Endothelial cell of umbilical vein (primary cell): ENCODE data around the gene SMYD4. TPM values are rescaled to one million over a fixed set of nuclear protein-coding genes. Genes with fewer than 3 reads are reported as not detected.

ENCODE experiments used
- BruUV-seq: library from RNA; stranded (reverse); fragments of 400-500 nt; replicated peaks from 2 replicates; lab custom pipeline; 2021; lab: Mats Ljungman, UMichigan
- CTCF ChIA-PET: fragments of 300-600, 350-600 bp; sonication (Branson Sonifier 250); formaldehyde crosslinking; loops from one replicate; lab custom pipeline; 2021; ENCODE audit warnings: antibody characterized with exemption, inconsistent platforms; lab: Charles Lee
- POLR2A ChIA-PET: fragments of 300-600, 350-600 bp; sonication (Branson Sonifier 250); formaldehyde crosslinking; loops from one replicate; lab custom pipeline; 2021; ENCODE audit warnings: antibody characterized with exemption, inconsistent platforms; lab: Charles Lee
- DNase-seq: peaks from one replicate; pipeline ENCODE4 v3.0.0-alpha.2; 2011; ENCODE audit warnings: low read depth, low spot score
- FAIRE-seq: peaks from 2 replicates; lab custom pipeline; 2011; peaks lifted over from hg19 to GRCh38; lab: Jason Lieb, UNC
- H2AFZ ChIP-seq: 2 replicates; pipeline ENCODE4 v1.6.0; 2012; ENCODE audit warnings: low read depth, low read length, control low read depth, inconsistent platforms
- H3K27ac ChIP-seq: 2 replicates; pipeline ENCODE4 v1.5.1; 2011; ENCODE audit warnings: low read depth, mild to moderate bottlenecking, control low read depth, low read length, moderate library complexity; ENCODE audit not compliant: insufficient read depth
- H3K27me3 ChIP-seq, 2 experiments: 2 replicates each; pipeline versions ENCODE4 v1.6.0 to v1.6.1; 2011; ENCODE audit warnings: low read length in 2 of 2, mixed read lengths in 1 of 2; ENCODE audit not compliant: control insufficient read depth in 2 of 2, insufficient read depth in 2 of 2
- H3K36me3 ChIP-seq, 2 experiments: 2 replicates in 1 of 2; 3 replicates in 1 of 2; pipeline ENCODE4 v1.5.1; 2011; ENCODE audit warnings: low read length in 2 of 2, mild to moderate bottlenecking in 1 of 2, moderate library complexity in 1 of 2; ENCODE audit not compliant: control insufficient read depth in 2 of 2, insufficient read depth in 2 of 2; ENCODE audit errors: extremely low read depth in 1 of 2
- H3K4me1 ChIP-seq: 3 replicates; pipeline ENCODE4 v1.5.1; 2011; ENCODE audit warnings: mild to moderate bottlenecking, low read length; ENCODE audit not compliant: control insufficient read depth, insufficient read depth; ENCODE audit errors: extremely low read depth
- H3K4me2 ChIP-seq: 2 replicates; pipeline ENCODE4 v1.6.1; 2011; ENCODE audit warnings: low read length, control low read depth, mixed read lengths; ENCODE audit not compliant: insufficient read depth
- H3K4me3 ChIP-seq, 3 experiments: fragments of 200-600 bp in 1 of 3; sonication (generic), shearing (Covaris generic) in 1 of 3; replicated peaks in 1 of 3; 2 replicates each; pipeline ENCODE4 v1.5.1; 2011 to 2016; ENCODE audit warnings: control low read depth in 3 of 3, low read length in 3 of 3, mild to moderate bottlenecking in 2 of 3, inconsistent platforms in 1 of 3, low read depth in 1 of 3, moderate library complexity in 1 of 3; ENCODE audit not compliant: insufficient read depth in 1 of 3
- H3K79me2 ChIP-seq: 2 replicates; pipeline ENCODE4 v1.6.0; 2012; ENCODE audit warnings: low read length, inconsistent platforms; ENCODE audit not compliant: control insufficient read depth, insufficient read depth
- H3K9ac ChIP-seq: replicated peaks from 2 replicates; pipeline ENCODE3; 2011; ENCODE audit warnings: low read length, control low read depth; ENCODE audit not compliant: insufficient read depth; ENCODE audit errors: extremely low read depth
- H3K9me1 ChIP-seq: replicated peaks from 3 replicates; pipeline ENCODE4 v1.6.0; 2011; ENCODE audit warnings: mild to moderate bottlenecking, low read length; ENCODE audit not compliant: control insufficient read depth, insufficient read depth; ENCODE audit errors: extremely low read depth
- H3K9me3 ChIP-seq: replicated peaks from 2 replicates; pipeline ENCODE4 v1.5.1; 2012; ENCODE audit warnings: low read length, inconsistent platforms; ENCODE audit not compliant: control insufficient read depth, insufficient read depth
- H4K20me1 ChIP-seq: replicated peaks from 2 replicates; pipeline ENCODE3; 2011; ENCODE audit warnings: mild to moderate bottlenecking, low read length; ENCODE audit not compliant: control insufficient read depth, insufficient read depth; ENCODE audit errors: extremely low read depth
- EZH2 ChIP-seq: IDR thresholded peaks from 2 replicates; pipeline ENCODE4 v1.6.1; 2012; ENCODE audit warnings: borderline replicate concordance, low read depth, mild to moderate bottlenecking, moderate library complexity, low read length, inconsistent platforms; ENCODE audit not compliant: severe bottlenecking
- FOS ChIP-seq: IDR thresholded peaks from 2 replicates; pipeline ENCODE4 v1.6.1; 2011; ENCODE audit warnings: mild to moderate bottlenecking, low read length, moderate library complexity, borderline replicate concordance; ENCODE audit not compliant: insufficient read depth
- GATA2 ChIP-seq: IDR thresholded peaks from 2 replicates; pipeline ENCODE4 v1.7.0; 2011; ENCODE audit warnings: low read depth, mild to moderate bottlenecking, moderate library complexity, mixed read lengths, low read length; ENCODE audit not compliant: insufficient read length, insufficient read depth
- JUN ChIP-seq: IDR thresholded peaks from 2 replicates; pipeline ENCODE4 v1.6.1; 2011; ENCODE audit warnings: borderline replicate concordance, low read depth; ENCODE audit not compliant: insufficient read length, insufficient read depth
- MYC ChIP-seq: IDR thresholded peaks from one replicate; pipeline ENCODE4 v1.6.1; 2011; ENCODE audit warnings: mild to moderate bottlenecking, low read depth, low read length
- POLR2A ChIP-seq: IDR thresholded peaks from 2 replicates; pipeline ENCODE4 v1.6.1; 2012; ENCODE audit warnings: low read depth, mild to moderate bottlenecking, control low read depth, low read length
- POLR2AphosphoS5 ChIP-seq: IDR thresholded peaks from 2 replicates; pipeline ENCODE4 v1.6.1; 2012; ENCODE audit warnings: low read depth, mild to moderate bottlenecking, control low read depth, low read length, moderate library complexity; ENCODE audit not compliant: insufficient read depth
- dilution Hi-C: fragments of 300-500 bp; cut with MboI; formaldehyde crosslinking; loops from one replicate; pipeline ENCODE4 v1.15.0; 2019; ENCODE audit warnings: low sequenced_read_pairs; ENCODE audit not compliant: extremely low pct_ligation_motif_present
- intact Hi-C: fragments of 100-400 bp; cut with micrococcal nuclease; formaldehyde crosslinking; loops from one replicate; pipeline ENCODE4 v1.10.0; 2022
- polyA plus RNA-seq, 4 experiments: library from polyadenylated mRNA; depleted of rRNA in 3 of 4; stranded (reverse) in 3 of 4; unstranded in 1 of 4; fragments of >200 nt; gene quantifications; 2 replicates each; pipeline versions ENCODE4 v1.2.1 to v1.2.3, GENCODE V29; 2011 to 2012; ENCODE audit warnings: missing spikeins in 1 of 4
- total RNA-seq: library from RNA; stranded (reverse); gene quantifications from 2 replicates; pipeline ENCODE4 v1.2.3, GENCODE V29; 2021
- TF ChIP-seq, protein P1 (sequence below): IDR thresholded peaks from 2 replicates; pipeline ENCODE4 v1.6.1; 2011; ENCODE audit not compliant: insufficient read depth, insufficient read length
- TF ChIP-seq, protein P2 (sequence below), 2 donors: IDR thresholded peaks; 1 replicate in 1 of 2; 2 replicates in 1 of 2; pipeline ENCODE4 v1.5.1; 2011; ENCODE audit warnings: low read length in 2 of 2, mild to moderate bottlenecking in 2 of 2, moderate library complexity in 2 of 2, control low read depth in 1 of 2, inconsistent platforms in 1 of 2, low read depth in 1 of 2; ENCODE audit not compliant: insufficient read depth in 1 of 2; ENCODE audit errors: extremely low read depth in 1 of 2

SMYD4 gene
- total and polyA plus RNA-seq, 2 donors (not counting 3 experiments of a cell fraction or from before 2014, with no cell fraction given): 6.0 to 14.6 TPM

DNA sequence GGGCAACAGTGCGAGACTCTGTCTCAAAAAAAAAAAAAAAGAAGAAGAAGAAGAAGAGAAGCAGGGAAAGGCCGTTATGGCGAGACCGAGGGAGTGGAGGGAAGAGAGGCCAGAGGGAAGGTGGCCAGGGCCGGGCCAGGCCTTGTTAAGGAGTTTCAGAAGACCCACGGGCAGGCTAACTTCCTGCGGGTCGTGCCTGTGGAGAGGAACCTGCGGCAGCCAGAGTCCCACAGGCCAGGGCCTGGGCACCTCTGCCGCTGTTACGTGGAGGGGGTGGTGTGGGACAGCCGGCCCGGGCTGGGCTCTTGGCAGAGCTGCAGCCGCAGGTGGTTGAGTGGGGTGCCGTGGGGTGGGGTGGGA is 99.8 kb downstream of the SMYD4 start:
- H3K27ac ChIP-seq: no peak overlapping the region
- TF ChIP-seq EZH2 (no peak), POLR2A (no peak), POLR2AphosphoS5 (no peak), FOS (no peak), JUN (no peak), MYC (no peak), GATA2 (no peak)
- TF ChIP-seq, protein P1, sequence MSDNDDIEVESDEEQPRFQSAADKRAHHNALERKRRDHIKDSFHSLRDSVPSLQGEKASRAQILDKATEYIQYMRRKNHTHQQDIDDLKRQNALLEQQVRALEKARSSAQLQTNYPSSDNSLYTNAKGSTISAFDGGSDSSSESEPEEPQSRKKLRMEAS: no peak
- TF ChIP-seq, protein P2, sequence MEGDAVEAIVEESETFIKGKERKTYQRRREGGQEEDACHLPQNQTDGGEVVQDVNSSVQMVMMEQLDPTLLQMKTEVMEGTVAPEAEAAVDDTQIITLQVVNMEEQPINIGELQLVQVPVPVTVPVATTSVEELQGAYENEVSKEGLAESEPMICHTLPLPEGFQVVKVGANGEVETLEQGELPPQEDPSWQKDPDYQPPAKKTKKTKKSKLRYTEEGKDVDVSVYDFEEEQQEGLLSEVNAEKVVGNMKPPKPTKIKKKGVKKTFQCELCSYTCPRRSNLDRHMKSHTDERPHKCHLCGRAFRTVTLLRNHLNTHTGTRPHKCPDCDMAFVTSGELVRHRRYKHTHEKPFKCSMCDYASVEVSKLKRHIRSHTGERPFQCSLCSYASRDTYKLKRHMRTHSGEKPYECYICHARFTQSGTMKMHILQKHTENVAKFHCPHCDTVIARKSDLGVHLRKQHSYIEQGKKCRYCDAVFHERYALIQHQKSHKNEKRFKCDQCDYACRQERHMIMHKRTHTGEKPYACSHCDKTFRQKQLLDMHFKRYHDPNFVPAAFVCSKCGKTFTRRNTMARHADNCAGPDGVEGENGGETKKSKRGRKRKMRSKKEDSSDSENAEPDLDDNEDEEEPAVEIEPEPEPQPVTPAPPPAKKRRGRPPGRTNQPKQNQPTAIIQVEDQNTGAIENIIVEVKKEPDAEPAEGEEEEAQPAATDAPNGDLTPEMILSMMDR (IDR thresholded peaks at IDR 0.05; ENCODE audit: extremely low read depth in 1 of 2, insufficient read depth in 1 of 2, low read depth in 1 of 2, low read length in 2 of 2): no peak
- H4K20me1 ChIP-seq: no peaks in the 10 kb centered on the region
- H3K9ac ChIP-seq: no peak overlapping the region
- POLR2A ChIA-PET: no interaction called here
- intact Hi-C loops (no loop called here), dilution Hi-C loops (no loop called here)
- CTCF ChIA-PET: interaction anchor here (1.3 to 2.6 kb wide), 2 partner anchors 54 kb away, joined by 3 to 9 read pairs; no protein-coding TSS in a partner anchor
- peaks cover 0 to 3% of the 10 kb centered on the region in 2 experiments for H3K36me3 ChIP-seq
- no peak overlapping the region for H3K4me3 ChIP-seq
- H3K27me3 ChIP-seq: no peaks in the 10 kb centered on the region
- H2AFZ ChIP-seq: no peak overlapping the region
- no peak overlapping the region for H3K4me2 ChIP-seq
- FAIRE-seq: no peak
- H3K9me1 ChIP-seq: no peaks in the 10 kb centered on the region
- DNase-seq: no peak
- H3K9me3 ChIP-seq: no peaks in the 10 kb centered on the region
- H3K79me2 ChIP-seq: peaks cover 2% of the 10 kb centered on the region
- peaks cover 5% of the 10 kb centered on the region for H3K4me1 ChIP-seq
- BruUV-seq: no TSS peak

Other genes starting within 250 kb of the SMYD4 start
- 41.7 and 54.6 TPM in 2 replicates for gene SLC43A2, start 201.1 kb downstream of the SMYD4 start, total RNA-seq
- 50.9 and 52.0 TPM in 2 replicates for gene SLC43A2, start 201.1 kb downstream of the SMYD4 start, polyA plus RNA-seq
- 91.5 and 93.7 TPM in 2 replicates for gene SCARF1, start 184.2 kb downstream of the SMYD4 start, total RNA-seq
- gene SCARF1, start 184.2 kb downstream of the SMYD4 start, polyA plus RNA-seq: 52.8 and 57.8 TPM in 2 replicates
- 8.9 and 9.4 TPM in 2 replicates for gene RILP, start 180.0 kb downstream of the SMYD4 start, total RNA-seq
- gene RILP, start 180.0 kb downstream of the SMYD4 start, polyA plus RNA-seq: 9.3 and 10.0 TPM in 2 replicates
- 282 and 301 TPM in 2 replicates for gene PRPF8, start 145.0 kb downstream of the SMYD4 start, total RNA-seq
- gene PRPF8, start 145.0 kb downstream of the SMYD4 start, polyA plus RNA-seq: 215 and 230 TPM in 2 replicates
- gene TLCD2, start 119.5 kb downstream of the SMYD4 start, total RNA-seq: 1.7 and 2.1 TPM in 2 replicates
- 0.72 TPM in 2 replicates for gene TLCD2, start 119.5 kb downstream of the SMYD4 start, polyA plus RNA-seq
- 16.5 and 17.3 TPM in 2 replicates for gene WDR81, start 105.2 kb downstream of the SMYD4 start, total RNA-seq
- 10.4 and 12.1 TPM in 2 replicates for gene WDR81, start 105.2 kb downstream of the SMYD4 start, polyA plus RNA-seq
- gene SERPINF2, start 87.0 kb downstream of the SMYD4 start, total RNA-seq: 0.30 TPM in 1 of 2 replicates, not detected in the other
- gene SERPINF2, start 87.0 kb downstream of the SMYD4 start, polyA plus RNA-seq: 0.03 and 0.14 TPM in 2 replicates
- not detected in 2 replicates for gene SERPINF1, start 67.8 kb downstream of the SMYD4 start, total RNA-seq
- gene SERPINF1, start 67.8 kb downstream of the SMYD4 start, polyA plus RNA-seq: not detected in 2 replicates
- 123 and 137 TPM in 2 replicates for gene RPA1, start 103 bp upstream of the SMYD4 start, total RNA-seq
- gene RPA1, start 103 bp upstream of the SMYD4 start, polyA plus RNA-seq: 48.9 and 50.5 TPM in 2 replicates
- gene RTN4RL1, start 195.4 kb upstream of the SMYD4 start, total RNA-seq: not detected in 2 replicates
- 0.03 and 0.04 TPM in 2 replicates for gene RTN4RL1, start 195.4 kb upstream of the SMYD4 start, polyA plus RNA-seq
- 37.8 and 38.5 TPM in 2 replicates for gene DPH1, start 200.3 kb upstream of the SMYD4 start, total RNA-seq
- 45.6 and 50.4 TPM in 2 replicates for gene DPH1, start 200.3 kb upstream of the SMYD4 start, polyA plus RNA-seq
- gene OVCA2, start 212.1 kb upstream of the SMYD4 start, total RNA-seq: 40.9 and 41.3 TPM in 2 replicates
- gene OVCA2, start 212.1 kb upstream of the SMYD4 start, polyA plus RNA-seq: 84.2 and 102 TPM in 2 replicates
- 25.8 and 35.5 TPM in 2 replicates for gene HIC1, start 225.2 kb upstream of the SMYD4 start, total RNA-seq
- gene HIC1, start 225.2 kb upstream of the SMYD4 start, polyA plus RNA-seq: 18.2 and 20.2 TPM in 2 replicates